Sigmoid colon (tissue), 7 donors: ENCODE results near the gene TRAPPC5. TPM values are rescaled to one million over a fixed set of nuclear protein-coding genes. Genes with fewer than 3 reads are reported as not detected.
"Not testable (repeated sequence)": the region's sequence is repeated elsewhere in the genome, so short reads cannot be mapped to it uniquely, and the experiment has no call there.

Experiments
- DNase-seq: peaks from one replicate; pipeline ENCODE4 v3.0.0-alpha.2; 2019
- H3K27ac ChIP-seq, 4 donors: fragments of 200-600 bp; sonication (generic); one replicate each; pipeline ENCODE4 v1.5.1; 2016 to 2019; ENCODE audit warnings: mild to moderate bottlenecking in 1 of 4
- H3K27me3 ChIP-seq, 3 donors: fragments of 200-600 bp; sonication (generic); one replicate each; pipeline ENCODE4 v1.5.1; 2019; ENCODE audit warnings: mild to moderate bottlenecking in 1 of 3
- H3K36me3 ChIP-seq, 4 donors: fragments of 200-600 bp; sonication (generic); one replicate each; pipeline ENCODE4 v1.5.1; 2016 to 2019
- H3K4me1 ChIP-seq, 4 donors: fragments of 200-600 bp; sonication (generic); one replicate each; pipeline ENCODE4 v1.5.1; 2017 to 2019
- H3K4me3 ChIP-seq, 4 donors: fragments of 200-600 bp; sonication (generic); one replicate each; pipeline ENCODE4 v1.5.1; 2017 to 2019; ENCODE audit warnings: mild to moderate bottlenecking in 2 of 4, moderate library complexity in 1 of 4
- H3K9me3 ChIP-seq, 4 donors: fragments of 200-600 bp in 3 of 4; sonication (generic) in 3 of 4; one replicate each; pipeline versions ENCODE4 v1.5.1 to v1.6.1; 2013 to 2019
- CTCF ChIP-seq, 4 experiments: fragments of 450-650 bp in 3 of 4; fragments of 200-600 bp in 1 of 4; IDR thresholded peaks; one replicate each; pipeline ENCODE4 v1.5.1; 2016 to 2019; ENCODE audit warnings: antibody characterized with exemption in 4 of 4, mild to moderate bottlenecking in 3 of 4, moderate library complexity in 2 of 4
- EP300 ChIP-seq, 4 donors: sonication (generic); formaldehyde crosslinking; IDR thresholded peaks; one replicate each; pipeline ENCODE4 v1.6.1; 2017; ENCODE audit warnings: antibody characterized with exemption in 4 of 4
- POLR2A ChIP-seq, 2 donors: fragments of 450-650 bp; IDR thresholded peaks; one replicate each; pipeline ENCODE4 v1.6.1; 2016; ENCODE audit warnings: antibody characterized with exemption in 2 of 2, mild to moderate bottlenecking in 2 of 2, moderate library complexity in 2 of 2
- POLR2AphosphoS5 ChIP-seq, 4 donors: sonication (generic); formaldehyde crosslinking; IDR thresholded peaks; one replicate each; pipeline ENCODE4 v1.6.1; 2017; ENCODE audit warnings: antibody characterized with exemption in 4 of 4
- WGBS, 2 donors: extraction: QIAGEN DNeasy Blood & Tissue Kit; methylation state at CpG; one replicate each; pipeline ENCODE4 v1.1.7; 2013; 5-methylcytosine and 5-hydroxymethylcytosine counted together
- intact Hi-C: fragments of 100-400 bp; cut with DNase I; formaldehyde crosslinking; loops from one replicate; pipeline ENCODE4 v1.15.1; 2023
- polyA plus RNA-seq, 3 donors: library from polyadenylated mRNA; stranded (reverse); fragments of 200-250 nt; gene quantifications; one replicate each; pipeline ENCODE4 v1.2.3, GENCODE V29; 2013
- total RNA-seq, 4 donors: library from RNA; depleted of rRNA; stranded (reverse); fragments of >200 nt; gene quantifications; one replicate each; pipeline ENCODE4 v1.1.0, GENCODE V29; 2016
- donor health status: healthy with polysubstance abuse.
- donor health status: Bipolar disorder and iron deficiency.
- donor health status: healthy.

Gene TRAPPC5
- total and polyA plus RNA-seq, 7 donors = 32.8 to 89.6 (median 55.3) TPM

- H3K4me3 ChIP-seq = no peak overlapping the region
- no peaks in the 10 kb centered on the region for H3K36me3 ChIP-seq
- no peak for DNase-seq
- H3K27me3 ChIP-seq = peaks cover 0 to 58% (median 42%) of the 10 kb centered on the region in 3 donors
- H3K9me3 ChIP-seq = no peaks in the 10 kb centered on the region
- intact Hi-C loops = no loop called here
- no peaks in the 10 kb centered on the region for H3K4me1 ChIP-seq
- 94% methylated on average over 27 of the region's 27 CpGs for WGBS, 2 donors
- TF ChIP-seq POLR2A (IDR thresholded peaks at IDR 0.05) (no peak), CTCF (IDR thresholded peaks at IDR 0.05) (no peak), POLR2AphosphoS5 (IDR thresholded peaks at IDR 0.05) (no peak), EP300 (IDR thresholded peaks at IDR 0.05) (no peak)
- H3K27ac ChIP-seq = no peak overlapping the region
These were observed 38.2 kb upstream of the TRAPPC5 start for GRCh38 chr19:7642295-7643030.

- no peak for DNase-seq
- WGBS, 2 donors = 94 to 97% methylated on average over 8 of the region's 8 CpGs
- intact Hi-C loops = no loop called here
- Histone ChIP-seq H3K27ac (no peak overlapping the region), H3K27me3 (peaks cover 0 to 52% (median 36%) of the 10 kb centered on the region in 3 donors), H3K4me1 (no peaks in the 10 kb centered on the region), H3K36me3 (no peaks in the 10 kb centered on the region), H3K9me3 (no peaks in the 10 kb centered on the region), H3K4me3 (no peak overlapping the region)
- TF ChIP-seq POLR2A (IDR thresholded peaks at IDR 0.05) (no peak), POLR2AphosphoS5 (IDR thresholded peaks at IDR 0.05) (no peak), CTCF (IDR thresholded peaks at IDR 0.05) (no peak), EP300 (IDR thresholded peaks at IDR 0.05) (no peak)
These were observed 37.6 kb upstream of the TRAPPC5 start for GRCh38 chr19:7643031-7643415.

DNA sequence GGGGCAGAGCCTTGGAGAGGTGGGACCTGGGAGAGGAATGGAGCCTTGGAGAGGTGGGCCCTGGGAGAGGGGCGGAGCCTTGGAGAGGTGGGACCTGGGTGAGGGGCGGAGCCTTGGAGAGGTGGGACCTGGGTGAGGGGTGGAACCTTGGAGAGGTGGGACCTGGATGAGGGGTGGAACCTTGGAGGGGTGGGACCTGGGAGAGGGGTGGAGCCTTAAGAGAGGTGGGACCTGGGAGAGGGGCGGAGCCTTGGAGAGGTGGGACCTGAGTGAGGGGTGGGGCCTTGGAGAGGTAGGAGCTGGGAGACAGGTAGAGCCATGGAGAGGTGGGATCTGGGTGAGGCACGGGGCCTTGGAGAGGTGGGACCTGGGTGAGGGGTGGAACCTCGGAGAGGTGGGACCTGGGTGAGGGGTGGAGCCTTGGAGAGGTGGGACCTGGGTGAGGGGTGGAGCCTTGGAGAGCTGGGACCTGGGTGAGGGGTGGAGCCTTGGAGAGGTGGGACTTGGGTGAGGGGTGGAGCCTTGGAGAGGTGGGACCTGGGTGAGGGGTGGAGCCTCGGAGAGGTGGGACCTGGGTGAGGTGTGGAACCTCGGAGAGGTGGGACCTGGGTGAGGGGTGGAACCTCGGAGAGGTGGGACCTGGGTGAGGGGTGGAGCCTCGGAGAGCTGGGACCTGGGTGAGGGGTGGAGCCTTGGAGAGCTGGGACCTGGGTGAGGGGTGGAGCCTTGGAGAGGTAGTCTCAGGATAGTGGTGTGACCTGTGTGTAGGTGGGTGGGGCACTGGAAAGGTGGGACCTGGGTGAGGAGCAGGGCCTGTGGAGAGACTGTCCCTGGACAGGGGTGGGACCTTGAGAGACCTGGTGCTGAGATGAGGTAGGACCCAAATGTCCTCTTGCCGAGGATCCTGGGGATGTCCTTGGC lies 36.7 kb upstream of the TRAPPC5 start:
- H3K4me1 ChIP-seq, H3K36me3 ChIP-seq, H3K9me3 ChIP-seq, DNase-seq, H3K27ac ChIP-seq, H3K4me3 ChIP-seq, intact Hi-C loops: not testable (repeated sequence)
- 46 to 78% methylated on average over 10 of the region's 10 CpGs for WGBS, 2 donors
- peaks cover 0 to 43% (median 28%) of the 10 kb centered on the region in 3 donors for H3K27me3 ChIP-seq

- Histone ChIP-seq H3K4me1 (no peaks in the 10 kb centered on the region), H3K27me3 (peaks cover 0 to 37% (median 21%) of the 10 kb centered on the region in 3 donors), H3K4me3 (no peak overlapping the region), H3K27ac (no peak overlapping the region), H3K36me3 (no peaks in the 10 kb centered on the region), H3K9me3 (no peaks in the 10 kb centered on the region)
- intact Hi-C loops = no loop called here
- no peak for DNase-seq
- WGBS, 2 donors = 95 to 96% methylated on average over 20 of the region's 20 CpGs
- TF ChIP-seq POLR2AphosphoS5 (IDR thresholded peaks at IDR 0.05) (no peak), POLR2A (IDR thresholded peaks at IDR 0.05) (no peak), CTCF (IDR thresholded peaks at IDR 0.05) (no peak), EP300 (IDR thresholded peaks at IDR 0.05) (no peak)
These were observed 36.1 kb upstream of the TRAPPC5 start for GRCh38 chr19:7644550-7644877.

DNA sequence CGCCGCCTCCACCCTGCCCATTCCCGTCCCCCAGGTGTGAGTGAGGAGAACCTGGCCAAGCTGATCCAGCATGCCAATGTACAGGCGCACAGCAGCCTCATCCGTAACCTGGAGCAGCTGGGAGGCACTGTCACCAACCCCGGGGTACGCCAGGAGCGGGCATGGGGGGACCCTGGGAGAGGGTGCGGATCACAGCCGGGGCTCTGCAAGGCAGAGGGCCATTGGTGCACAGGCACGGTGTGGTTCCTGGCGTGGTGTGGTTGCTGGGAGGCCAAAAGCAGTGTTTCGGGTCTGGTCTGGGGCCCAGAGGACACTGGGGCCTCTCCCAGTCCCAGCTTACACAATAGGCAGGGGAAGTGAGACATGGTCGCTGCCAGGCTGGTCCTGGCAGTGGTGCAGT lies 35.5 kb upstream of the TRAPPC5 start:
- TF ChIP-seq EP300 (IDR thresholded peaks at IDR 0.05) (no peak), POLR2A (IDR thresholded peaks at IDR 0.05) (no peak), POLR2AphosphoS5 (IDR thresholded peaks at IDR 0.05) (no peak)
- Histone ChIP-seq H3K36me3 (no peaks in the 10 kb centered on the region), H3K4me3 (no peak overlapping the region), H3K4me1 (no peaks in the 10 kb centered on the region), H3K27me3 (peaks cover 0 to 39% (median 19%) of the 10 kb centered on the region in 3 donors), H3K9me3 (no peaks in the 10 kb centered on the region), H3K27ac (no peak overlapping the region)
- intact Hi-C loops = no loop called here
- WGBS, 2 donors = 91 to 93% methylated on average over 14 of the region's 14 CpGs
- DNase-seq = no peak
